Measurements from ENCODE around the gene CD46.

DNA sequence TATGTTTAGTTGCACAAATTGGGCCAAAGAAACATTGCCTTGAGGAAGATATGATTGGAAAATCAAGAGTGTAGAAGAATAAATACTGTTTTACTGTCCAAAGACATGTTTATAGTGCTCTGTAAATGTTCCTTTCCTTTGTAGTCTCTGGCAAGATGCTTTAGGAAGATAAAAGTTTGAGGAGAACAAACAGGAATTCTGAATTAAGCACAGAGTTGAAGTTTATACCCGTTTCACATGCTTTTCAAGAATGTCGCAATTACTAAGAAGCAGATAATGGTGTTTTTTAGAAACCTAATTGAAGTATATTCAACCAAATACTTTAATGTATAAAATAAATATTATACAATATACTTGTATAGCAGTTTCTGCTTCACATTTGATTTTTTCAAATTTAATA, 43.0 kb downstream of the CD46 start:
- TF ChIP-seq, protein P1, sequence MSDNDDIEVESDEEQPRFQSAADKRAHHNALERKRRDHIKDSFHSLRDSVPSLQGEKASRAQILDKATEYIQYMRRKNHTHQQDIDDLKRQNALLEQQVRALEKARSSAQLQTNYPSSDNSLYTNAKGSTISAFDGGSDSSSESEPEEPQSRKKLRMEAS (IDR thresholded peaks at IDR 0.05) = no peak
- TF ChIP-seq, protein P2, sequence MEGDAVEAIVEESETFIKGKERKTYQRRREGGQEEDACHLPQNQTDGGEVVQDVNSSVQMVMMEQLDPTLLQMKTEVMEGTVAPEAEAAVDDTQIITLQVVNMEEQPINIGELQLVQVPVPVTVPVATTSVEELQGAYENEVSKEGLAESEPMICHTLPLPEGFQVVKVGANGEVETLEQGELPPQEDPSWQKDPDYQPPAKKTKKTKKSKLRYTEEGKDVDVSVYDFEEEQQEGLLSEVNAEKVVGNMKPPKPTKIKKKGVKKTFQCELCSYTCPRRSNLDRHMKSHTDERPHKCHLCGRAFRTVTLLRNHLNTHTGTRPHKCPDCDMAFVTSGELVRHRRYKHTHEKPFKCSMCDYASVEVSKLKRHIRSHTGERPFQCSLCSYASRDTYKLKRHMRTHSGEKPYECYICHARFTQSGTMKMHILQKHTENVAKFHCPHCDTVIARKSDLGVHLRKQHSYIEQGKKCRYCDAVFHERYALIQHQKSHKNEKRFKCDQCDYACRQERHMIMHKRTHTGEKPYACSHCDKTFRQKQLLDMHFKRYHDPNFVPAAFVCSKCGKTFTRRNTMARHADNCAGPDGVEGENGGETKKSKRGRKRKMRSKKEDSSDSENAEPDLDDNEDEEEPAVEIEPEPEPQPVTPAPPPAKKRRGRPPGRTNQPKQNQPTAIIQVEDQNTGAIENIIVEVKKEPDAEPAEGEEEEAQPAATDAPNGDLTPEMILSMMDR (IDR thresholded peaks at IDR 0.05 in 2 of 3, conservative IDR thresholded peaks at IDR 0.05 in 1 of 3; ENCODE audit: borderline replicate concordance in 1 of 3, insufficient read depth in 1 of 3, low read depth in 2 of 3, low read length in 2 of 3) = no peak
- TF ChIP-seq EZH2 (IDR thresholded peaks at IDR 0.05) (no peak), JUND (IDR thresholded peaks at IDR 0.05) (no peak), POLR2A (IDR thresholded peaks at IDR 0.05; ENCODE audit: borderline replicate concordance, extremely low read depth, insufficient read depth, insufficient read length) (no peak), POLR2AphosphoS5 (IDR thresholded peaks at IDR 0.05; ENCODE audit: low read depth, low read length) (no peak), YY1 (IDR thresholded peaks at IDR 0.05; ENCODE audit: extremely low read depth, insufficient replicate concordance, low read depth, low read length) (no peak), SIN3A (IDR thresholded peaks at IDR 0.05; ENCODE audit: low read depth) (no peak), FOSL1 (IDR thresholded peaks at IDR 0.05; ENCODE audit: low read depth) (no peak)
- TF ChIP-seq, protein P3, sequence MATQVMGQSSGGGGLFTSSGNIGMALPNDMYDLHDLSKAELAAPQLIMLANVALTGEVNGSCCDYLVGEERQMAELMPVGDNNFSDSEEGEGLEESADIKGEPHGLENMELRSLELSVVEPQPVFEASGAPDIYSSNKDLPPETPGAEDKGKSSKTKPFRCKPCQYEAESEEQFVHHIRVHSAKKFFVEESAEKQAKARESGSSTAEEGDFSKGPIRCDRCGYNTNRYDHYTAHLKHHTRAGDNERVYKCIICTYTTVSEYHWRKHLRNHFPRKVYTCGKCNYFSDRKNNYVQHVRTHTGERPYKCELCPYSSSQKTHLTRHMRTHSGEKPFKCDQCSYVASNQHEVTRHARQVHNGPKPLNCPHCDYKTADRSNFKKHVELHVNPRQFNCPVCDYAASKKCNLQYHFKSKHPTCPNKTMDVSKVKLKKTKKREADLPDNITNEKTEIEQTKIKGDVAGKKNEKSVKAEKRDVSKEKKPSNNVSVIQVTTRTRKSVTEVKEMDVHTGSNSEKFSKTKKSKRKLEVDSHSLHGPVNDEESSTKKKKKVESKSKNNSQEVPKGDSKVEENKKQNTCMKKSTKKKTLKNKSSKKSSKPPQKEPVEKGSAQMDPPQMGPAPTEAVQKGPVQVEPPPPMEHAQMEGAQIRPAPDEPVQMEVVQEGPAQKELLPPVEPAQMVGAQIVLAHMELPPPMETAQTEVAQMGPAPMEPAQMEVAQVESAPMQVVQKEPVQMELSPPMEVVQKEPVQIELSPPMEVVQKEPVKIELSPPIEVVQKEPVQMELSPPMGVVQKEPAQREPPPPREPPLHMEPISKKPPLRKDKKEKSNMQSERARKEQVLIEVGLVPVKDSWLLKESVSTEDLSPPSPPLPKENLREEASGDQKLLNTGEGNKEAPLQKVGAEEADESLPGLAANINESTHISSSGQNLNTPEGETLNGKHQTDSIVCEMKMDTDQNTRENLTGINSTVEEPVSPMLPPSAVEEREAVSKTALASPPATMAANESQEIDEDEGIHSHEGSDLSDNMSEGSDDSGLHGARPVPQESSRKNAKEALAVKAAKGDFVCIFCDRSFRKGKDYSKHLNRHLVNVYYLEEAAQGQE (IDR thresholded peaks at IDR 0.05; ENCODE audit: low read depth) = no peak
- TF ChIP-seq, protein P4, sequence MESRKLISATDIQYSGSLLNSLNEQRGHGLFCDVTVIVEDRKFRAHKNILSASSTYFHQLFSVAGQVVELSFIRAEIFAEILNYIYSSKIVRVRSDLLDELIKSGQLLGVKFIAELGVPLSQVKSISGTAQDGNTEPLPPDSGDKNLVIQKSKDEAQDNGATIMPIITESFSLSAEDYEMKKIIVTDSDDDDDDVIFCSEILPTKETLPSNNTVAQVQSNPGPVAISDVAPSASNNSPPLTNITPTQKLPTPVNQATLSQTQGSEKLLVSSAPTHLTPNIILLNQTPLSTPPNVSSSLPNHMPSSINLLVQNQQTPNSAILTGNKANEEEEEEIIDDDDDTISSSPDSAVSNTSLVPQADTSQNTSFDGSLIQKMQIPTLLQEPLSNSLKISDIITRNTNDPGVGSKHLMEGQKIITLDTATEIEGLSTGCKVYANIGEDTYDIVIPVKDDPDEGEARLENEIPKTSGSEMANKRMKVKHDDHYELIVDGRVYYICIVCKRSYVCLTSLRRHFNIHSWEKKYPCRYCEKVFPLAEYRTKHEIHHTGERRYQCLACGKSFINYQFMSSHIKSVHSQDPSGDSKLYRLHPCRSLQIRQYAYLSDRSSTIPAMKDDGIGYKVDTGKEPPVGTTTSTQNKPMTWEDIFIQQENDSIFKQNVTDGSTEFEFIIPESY (IDR thresholded peaks at IDR 0.05; ENCODE audit: extremely low read depth, insufficient replicate concordance, low read length) = no peak

Measured in HCT116 (cell line).